ENCODE measurements around the gene KDM7A. TPM values are rescaled to one million over a fixed set of nuclear protein-coding genes. Genes with fewer than 3 reads are reported as not detected.

The KDM7A gene
- total RNA-seq, 1 experiment from 2014 or later: 7.2 TPM

DNA sequence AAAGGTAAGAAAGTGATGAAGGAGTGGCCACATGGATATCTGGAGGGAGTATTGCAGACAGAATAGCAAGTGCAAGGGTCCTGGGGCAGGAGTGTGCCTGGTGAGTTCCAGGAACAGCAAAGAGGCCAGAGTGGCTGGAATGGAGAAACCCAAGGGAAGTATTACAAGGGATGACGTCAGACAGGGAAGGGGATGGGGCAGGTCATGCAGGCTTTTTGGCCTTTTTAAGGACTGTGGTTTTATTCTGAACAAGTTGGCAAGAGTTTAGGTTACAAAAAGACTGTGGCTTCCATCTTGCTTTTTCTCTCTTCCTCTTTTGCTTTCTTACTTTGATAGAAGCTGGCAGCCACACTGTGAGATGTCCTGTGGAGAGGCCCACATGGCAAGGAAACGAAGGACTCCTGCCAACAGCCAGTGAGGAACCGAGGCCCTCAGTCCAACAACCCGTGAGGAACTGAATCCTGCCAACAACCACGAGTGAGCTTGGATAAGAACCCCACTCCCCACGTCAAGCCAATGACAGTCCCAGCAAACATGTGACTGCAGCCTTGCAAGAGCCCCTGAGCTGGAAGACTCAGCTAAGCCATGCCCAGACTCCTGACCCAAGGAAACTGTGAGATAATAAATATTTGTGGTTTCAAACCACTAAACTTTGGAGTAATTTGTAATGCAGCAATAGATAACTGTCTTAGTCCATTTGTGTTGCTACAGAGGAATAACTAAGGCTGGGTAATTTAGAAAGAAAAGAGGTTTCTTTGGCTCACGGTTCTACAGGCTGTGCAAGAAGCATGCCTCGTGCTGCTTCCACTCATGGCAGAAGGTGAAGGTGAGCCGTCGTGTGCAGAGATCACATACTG lies 19.8 kb upstream of the KDM7A start:
- H2AFZ ChIP-seq (ENCODE audit: low read length): no peak overlapping the region

GRCh38 chr7:140195859-140196258 lies 19.1 kb upstream of the KDM7A start:
- Histone ChIP-seq H3K4me2 (ENCODE audit: low read depth, low read length, poor library complexity, severe bottlenecking) (no peak overlapping the region), H3K79me2 (ENCODE audit: low read length) (no peaks in the 10 kb centered on the region), H3K27ac (ENCODE audit: low read length) (no peak overlapping the region), H2AFZ (ENCODE audit: low read length) (no peak overlapping the region), H4K20me1 (ENCODE audit: insufficient read depth, low read depth, low read length) (no peaks in the 10 kb centered on the region), H3K4me3 (ENCODE audit: low read length) (no peak overlapping the region), H3K36me3 (ENCODE audit: insufficient read depth, low read length) (no peaks in the 10 kb centered on the region), H3K4me1 (ENCODE audit: low read length) (no peaks in the 10 kb centered on the region), H3K9me3 (ENCODE audit: low read length) (no peaks in the 10 kb centered on the region), H3K9ac (ENCODE audit: low read length) (no peak overlapping the region), H3K9me2 (replicated peaks; ENCODE audit: insufficient read depth, low read length) (no peaks in the 10 kb centered on the region), H3K27me3 (ENCODE audit: low read length) (no peaks in the 10 kb centered on the region)
- DNase-seq: no peak

More for the DNA sequence above, 19.8 kb upstream of the KDM7A start:
- no peaks in the 10 kb centered on the region for H3K4me1 ChIP-seq (ENCODE audit: low read length)
- no peak overlapping the region for H3K27ac ChIP-seq (ENCODE audit: low read length)
- no peaks in the 10 kb centered on the region for H3K27me3 ChIP-seq (ENCODE audit: low read length)
- H3K9ac ChIP-seq (ENCODE audit: low read length): no peak overlapping the region
- H3K36me3 ChIP-seq (ENCODE audit: insufficient read depth, low read length): no peaks in the 10 kb centered on the region
- H3K9me3 ChIP-seq (ENCODE audit: low read length): no peaks in the 10 kb centered on the region
- no peaks in the 10 kb centered on the region for H3K9me2 ChIP-seq (replicated peaks; ENCODE audit: insufficient read depth, low read length)
- H3K4me2 ChIP-seq (ENCODE audit: low read depth, low read length, poor library complexity, severe bottlenecking): no peak overlapping the region
- H3K4me3 ChIP-seq (ENCODE audit: low read length): no peak overlapping the region
- no peaks in the 10 kb centered on the region for H4K20me1 ChIP-seq (ENCODE audit: insufficient read depth, low read depth, low read length)
- no peak for DNase-seq
- no peaks in the 10 kb centered on the region for H3K79me2 ChIP-seq (ENCODE audit: low read length)

DNA sequence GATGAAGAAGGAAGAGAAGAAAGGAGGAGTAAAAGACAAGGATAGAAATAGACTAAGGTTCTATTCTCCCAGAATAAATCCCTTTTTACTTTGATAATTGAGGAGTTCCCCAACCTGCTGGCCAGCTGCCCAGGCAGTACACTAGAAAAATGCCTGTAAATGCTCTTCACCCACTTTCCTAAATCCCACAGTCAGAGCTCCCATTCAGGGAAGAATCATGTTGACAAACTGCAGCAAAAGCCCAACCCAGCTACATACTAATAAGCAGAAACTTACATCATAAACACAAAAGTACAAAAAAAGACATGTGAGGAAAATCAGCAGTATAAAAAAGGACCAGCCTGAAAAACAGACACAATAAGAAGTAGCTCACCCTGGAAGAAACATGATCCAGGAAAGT lies 15.8 kb upstream of the KDM7A start:
- H3K9me3 ChIP-seq (ENCODE audit: low read length): no peaks in the 10 kb centered on the region
- no peaks in the 10 kb centered on the region for H3K27me3 ChIP-seq (ENCODE audit: low read length)
- H3K36me3 ChIP-seq (ENCODE audit: insufficient read depth, low read length): no peaks in the 10 kb centered on the region
- no peak overlapping the region for H3K27ac ChIP-seq (ENCODE audit: low read length)
- H3K4me3 ChIP-seq (ENCODE audit: low read length): no peak overlapping the region
- no peak overlapping the region for H3K4me2 ChIP-seq (ENCODE audit: low read depth, low read length, poor library complexity, severe bottlenecking)
- no peaks in the 10 kb centered on the region for H3K4me1 ChIP-seq (ENCODE audit: low read length)
- no peaks in the 10 kb centered on the region for H4K20me1 ChIP-seq (ENCODE audit: insufficient read depth, low read depth, low read length)
- no peaks in the 10 kb centered on the region for H3K9me2 ChIP-seq (replicated peaks; ENCODE audit: insufficient read depth, low read length)
- no peak overlapping the region for H3K9ac ChIP-seq (ENCODE audit: low read length)
- no peak for DNase-seq
- no peak overlapping the region for H2AFZ ChIP-seq (ENCODE audit: low read length)
- no peaks in the 10 kb centered on the region for H3K79me2 ChIP-seq (ENCODE audit: low read length)

DNA sequence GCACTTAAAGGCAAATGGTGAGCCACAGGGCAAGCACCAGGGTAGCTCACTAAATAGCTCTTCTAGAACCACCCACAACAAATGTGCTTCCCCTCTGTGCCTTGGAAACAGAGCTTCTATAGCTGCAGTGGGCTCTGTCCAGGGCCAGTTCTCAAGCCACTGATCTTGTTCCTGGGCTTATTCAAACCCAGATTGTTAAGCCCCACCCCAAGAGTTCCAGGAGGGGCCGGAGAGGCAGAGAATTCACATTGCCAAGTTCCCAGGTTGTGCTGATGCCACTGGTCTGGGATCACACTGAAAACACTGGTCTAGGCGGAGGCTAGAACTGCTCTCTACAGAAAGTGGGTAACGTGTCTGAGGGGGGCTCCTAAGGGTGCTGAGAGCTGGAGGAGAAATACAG lies 15.4 kb upstream of the KDM7A start:
- Histone ChIP-seq H3K79me2 (ENCODE audit: low read length) (no peaks in the 10 kb centered on the region), H3K9me2 (replicated peaks; ENCODE audit: insufficient read depth, low read length) (no peaks in the 10 kb centered on the region), H2AFZ (ENCODE audit: low read length) (no peak overlapping the region), H3K27me3 (ENCODE audit: low read length) (no peaks in the 10 kb centered on the region), H3K27ac (ENCODE audit: low read length) (no peak overlapping the region), H3K9ac (ENCODE audit: low read length) (no peak overlapping the region), H3K9me3 (ENCODE audit: low read length) (no peaks in the 10 kb centered on the region), H3K4me1 (ENCODE audit: low read length) (no peaks in the 10 kb centered on the region), H4K20me1 (ENCODE audit: insufficient read depth, low read depth, low read length) (no peaks in the 10 kb centered on the region), H3K4me2 (ENCODE audit: low read depth, low read length, poor library complexity, severe bottlenecking) (no peak overlapping the region), H3K36me3 (ENCODE audit: insufficient read depth, low read length) (no peaks in the 10 kb centered on the region), H3K4me3 (ENCODE audit: low read length) (no peak overlapping the region)
- DNase-seq: no peak

DNA sequence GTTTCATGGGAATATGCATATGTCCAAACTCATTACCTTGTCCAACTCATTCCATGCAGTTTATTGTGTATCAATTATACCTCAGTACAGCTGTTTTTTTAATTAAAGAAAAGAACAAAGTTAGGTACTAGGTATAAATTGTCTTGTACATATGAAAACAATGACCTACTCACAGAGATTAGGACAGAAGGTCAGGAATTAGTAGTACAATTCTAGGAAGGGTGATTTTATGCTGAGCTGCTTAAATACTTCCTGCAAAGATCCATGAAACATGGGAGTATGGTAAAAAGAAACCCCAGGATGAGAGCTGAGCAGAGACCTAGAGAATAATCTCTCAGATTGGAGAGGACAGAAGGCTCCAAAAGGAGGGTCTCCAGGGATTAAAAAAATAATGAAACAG lies 13.8 kb upstream of the KDM7A start:
- Histone ChIP-seq H3K27ac (ENCODE audit: low read length) (no peak overlapping the region), H3K27me3 (ENCODE audit: low read length) (no peaks in the 10 kb centered on the region), H3K79me2 (ENCODE audit: low read length) (no peaks in the 10 kb centered on the region), H3K9me2 (replicated peaks; ENCODE audit: insufficient read depth, low read length) (no peaks in the 10 kb centered on the region), H3K4me3 (ENCODE audit: low read length) (no peak overlapping the region), H3K36me3 (ENCODE audit: insufficient read depth, low read length) (no peaks in the 10 kb centered on the region), H2AFZ (ENCODE audit: low read length) (no peak overlapping the region), H3K4me2 (ENCODE audit: low read depth, low read length, poor library complexity, severe bottlenecking) (no peak overlapping the region), H3K4me1 (ENCODE audit: low read length) (peaks cover 2% of the 10 kb centered on the region), H4K20me1 (ENCODE audit: insufficient read depth, low read depth, low read length) (no peaks in the 10 kb centered on the region), H3K9ac (ENCODE audit: low read length) (no peak overlapping the region), H3K9me3 (ENCODE audit: low read length) (no peaks in the 10 kb centered on the region)
- DNase-seq: no peak

GRCh38 chr7:140189917-140190316 lies 13.1 kb upstream of the KDM7A start:
- no peaks in the 10 kb centered on the region for H3K36me3 ChIP-seq (ENCODE audit: insufficient read depth, low read length)
- no peak overlapping the region for H3K9ac ChIP-seq (ENCODE audit: low read length)
- no peak overlapping the region for H3K4me2 ChIP-seq (ENCODE audit: low read depth, low read length, poor library complexity, severe bottlenecking)
- no peaks in the 10 kb centered on the region for H4K20me1 ChIP-seq (ENCODE audit: insufficient read depth, low read depth, low read length)
- H3K9me2 ChIP-seq (replicated peaks; ENCODE audit: insufficient read depth, low read length): no peaks in the 10 kb centered on the region
- peaks cover 8% of the 10 kb centered on the region for H3K4me1 ChIP-seq (ENCODE audit: low read length)
- no peak overlapping the region for H2AFZ ChIP-seq (ENCODE audit: low read length)
- no peaks in the 10 kb centered on the region for H3K27me3 ChIP-seq (ENCODE audit: low read length)
- H3K27ac ChIP-seq (ENCODE audit: low read length): no peak overlapping the region
- H3K79me2 ChIP-seq (ENCODE audit: low read length): no peaks in the 10 kb centered on the region
- DNase-seq: no peak
- no peaks in the 10 kb centered on the region for H3K9me3 ChIP-seq (ENCODE audit: low read length)
- no peak overlapping the region for H3K4me3 ChIP-seq (ENCODE audit: low read length)

- H3K4me1 ChIP-seq (ENCODE audit: low read length): peaks cover 9% of the 10 kb centered on the region
- H3K27me3 ChIP-seq (ENCODE audit: low read length): no peaks in the 10 kb centered on the region
- no peak overlapping the region for H3K4me2 ChIP-seq (ENCODE audit: low read depth, low read length, poor library complexity, severe bottlenecking)
- H3K4me3 ChIP-seq (ENCODE audit: low read length): no peak overlapping the region
- H4K20me1 ChIP-seq (ENCODE audit: insufficient read depth, low read depth, low read length): no peaks in the 10 kb centered on the region
- H3K36me3 ChIP-seq (ENCODE audit: insufficient read depth, low read length): no peaks in the 10 kb centered on the region
- H3K79me2 ChIP-seq (ENCODE audit: low read length): no peaks in the 10 kb centered on the region
- H2AFZ ChIP-seq (ENCODE audit: low read length): no peak overlapping the region
- DNase-seq: no peak
- no peaks in the 10 kb centered on the region for H3K9me3 ChIP-seq (ENCODE audit: low read length)
- H3K9me2 ChIP-seq (replicated peaks; ENCODE audit: insufficient read depth, low read length): no peaks in the 10 kb centered on the region
- H3K9ac ChIP-seq (ENCODE audit: low read length): no peak overlapping the region
- H3K27ac ChIP-seq (ENCODE audit: low read length): no peak overlapping the region
These were observed 6.1 kb upstream of the KDM7A start for GRCh38 chr7:140182917-140183316.

- Histone ChIP-seq H3K79me2 (ENCODE audit: low read length) (no peaks in the 10 kb centered on the region), H3K4me2 (ENCODE audit: low read depth, low read length, poor library complexity, severe bottlenecking) (no peak overlapping the region), H3K4me3 (ENCODE audit: low read length) (no peak overlapping the region), H3K27me3 (ENCODE audit: low read length) (no peaks in the 10 kb centered on the region), H3K9me3 (ENCODE audit: low read length) (no peaks in the 10 kb centered on the region), H3K9me2 (replicated peaks; ENCODE audit: insufficient read depth, low read length) (no peaks in the 10 kb centered on the region), H3K27ac (ENCODE audit: low read length) (no peak overlapping the region), H3K9ac (ENCODE audit: low read length) (no peak overlapping the region), H4K20me1 (ENCODE audit: insufficient read depth, low read depth, low read length) (no peaks in the 10 kb centered on the region), H3K4me1 (ENCODE audit: low read length) (peaks cover 17% of the 10 kb centered on the region), H2AFZ (ENCODE audit: low read length) (no peak overlapping the region), H3K36me3 (ENCODE audit: insufficient read depth, low read length) (no peaks in the 10 kb centered on the region)
- no peak for DNase-seq
These were observed 2.6 kb upstream of the KDM7A start for GRCh38 chr7:140179339-140179738.

Data from Karpas-422 (cell line).